Upper lobe of left lung (tissue), 6 donors: ENCODE results near the gene SLC49A3. TPM values are rescaled to one million over a fixed set of nuclear protein-coding genes. Genes with fewer than 3 reads are reported as not detected.

Experiments used
- ATAC-seq, 2 donors: fragments of 200-7000 bp; cut with Tn5 transposase; one replicate each; pipeline ENCODE4 v1.9.1; 2022; ENCODE audit warnings: mild to moderate bottlenecking in 2 of 2, moderate library complexity in 2 of 2; ENCODE audit not compliant: low FRiP score in 2 of 2
- DNase-seq, 2 donors: peaks; one replicate each; pipeline ENCODE4 v3.0.0-alpha.2; 2019 to 2020
- H3K27ac ChIP-seq, 4 donors: fragments of 200-600 bp; sonication (generic); one replicate each; pipeline ENCODE4 v1.5.1; 2016 to 2019
- H3K27me3 ChIP-seq, 4 donors: fragments of 200-600 bp; sonication (generic); one replicate each; pipeline ENCODE4 v1.5.1; 2017 to 2019
- H3K36me3 ChIP-seq, 4 donors: fragments of 200-600 bp; sonication (generic); one replicate each; pipeline ENCODE4 v1.5.1; 2016 to 2019
- H3K4me1 ChIP-seq, 4 donors: fragments of 200-600 bp; sonication (generic); one replicate each; pipeline ENCODE4 v1.5.1; 2018 to 2019
- H3K4me3 ChIP-seq, 4 donors: fragments of 200-600 bp; sonication (generic); one replicate each; pipeline ENCODE4 v1.5.1; 2017 to 2019; ENCODE audit warnings: mild to moderate bottlenecking in 2 of 4, moderate library complexity in 1 of 4
- H3K9me3 ChIP-seq, 4 donors: fragments of 200-600 bp; sonication (generic); one replicate each; pipeline ENCODE4 v1.5.1; 2018 to 2019
- CTCF ChIP-seq, 6 experiments: fragments of 450-650 bp in 4 of 6; fragments of 200-600 bp in 2 of 6; sonication (generic) in 2 of 6; IDR thresholded peaks; one replicate each; pipeline ENCODE4 v1.5.1; 2016 to 2019; ENCODE audit warnings: antibody characterized with exemption in 6 of 6
- EP300 ChIP-seq, 4 donors: sonication (generic); formaldehyde crosslinking; IDR thresholded peaks; one replicate each; pipeline ENCODE4 v1.5.1; 2017; ENCODE audit warnings: antibody characterized with exemption in 4 of 4, control low read depth in 2 of 4
- POLR2A ChIP-seq, 4 donors: fragments of 450-650 bp; IDR thresholded peaks; one replicate each; pipeline ENCODE4 v1.5.1; 2016 to 2017; ENCODE audit warnings: antibody characterized with exemption in 4 of 4, mild to moderate bottlenecking in 2 of 4
- POLR2AphosphoS5 ChIP-seq, 2 donors: sonication (generic); formaldehyde crosslinking; IDR thresholded peaks; one replicate each; pipeline ENCODE4 v1.5.1; 2017; ENCODE audit warnings: antibody characterized with exemption in 2 of 2
- WGBS, 2 donors: methylation state at CpG; one replicate each; pipeline ENCODE4 v1.1.5; 2017 to 2018; 5-methylcytosine and 5-hydroxymethylcytosine counted together
- total RNA-seq, 6 donors: library from RNA; depleted of rRNA in 4 of 6; stranded (reverse); fragments of >200 nt in 4 of 6; gene quantifications; one replicate each; pipeline versions ENCODE4 v1.1.0 to v1.2.1, GENCODE V29; 2016 to 2021
- donor health status: DM: no; HTN: no; CAD: no; lungs with moderate emphysema.
- donor health status: DM: no; HTN: yes; CAD: no; lungs with severe emphysema.

Gene SLC49A3
- total RNA-seq, 6 donors from 2014 or later: 12.2 to 65.0 (median 32.3) TPM

DNA sequence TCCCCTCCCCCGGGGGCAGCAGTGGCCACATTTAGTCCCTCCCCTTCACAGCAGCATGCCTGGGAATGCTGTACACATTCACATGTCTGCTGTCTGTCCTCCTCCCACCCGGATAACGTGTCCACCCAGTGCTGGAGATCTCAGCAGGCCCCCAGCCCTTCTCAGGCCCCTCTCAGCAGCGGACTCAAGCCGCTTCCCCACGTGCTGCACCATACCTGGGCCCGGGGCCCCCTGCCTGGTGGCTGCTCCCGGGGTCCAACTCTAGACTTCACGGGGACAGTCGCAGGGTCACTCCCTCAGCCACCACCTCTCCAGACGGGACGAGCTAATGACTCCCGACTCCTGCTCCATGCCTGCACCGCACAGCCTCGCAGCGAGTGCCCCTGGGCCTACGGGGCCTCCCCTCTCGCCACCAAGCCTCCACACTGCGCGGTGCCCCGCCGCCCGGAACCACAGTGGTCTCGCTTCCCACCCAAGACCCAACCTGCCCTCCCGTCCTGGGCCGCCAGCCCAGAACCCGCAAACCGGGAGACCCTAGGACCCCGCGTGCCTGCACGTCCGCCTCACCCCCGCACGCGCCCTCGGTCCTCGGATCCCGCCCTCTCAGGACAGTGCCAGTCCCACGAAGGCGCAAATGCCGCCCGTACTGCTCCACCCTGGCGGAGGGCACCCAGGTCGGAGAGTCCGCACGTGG lies 15.4 kb upstream of the SLC49A3 start:
- H3K9me3 ChIP-seq: no peaks in the 10 kb centered on the region
- no peak for TF ChIP-seq CTCF (IDR thresholded peaks at IDR 0.05)
- no peak for TF ChIP-seq POLR2AphosphoS5 (IDR thresholded peaks at IDR 0.05)
- TF ChIP-seq EP300 (IDR thresholded peaks at IDR 0.05): no peak
- TF ChIP-seq POLR2A (IDR thresholded peaks at IDR 0.05): no peak
- WGBS, 2 donors: 92 to 94% methylated on average over 44 to 46 of the region's 46 CpGs
- peaks cover 25 to 43% (median 31%) of the 10 kb centered on the region in 4 donors for H3K4me1 ChIP-seq
- H3K4me3 ChIP-seq: no peak overlapping the region
- no peak for ATAC-seq
- H3K36me3 ChIP-seq: no peaks in the 10 kb centered on the region
- no peak overlapping the region for H3K27ac ChIP-seq
- H3K27me3 ChIP-seq: no peaks in the 10 kb centered on the region
- peak in 1 of 2 donors; percentile 88 for DNase-seq

GRCh38 chr4:703336-704197 lies 14.6 kb upstream of the SLC49A3 start:
- Histone ChIP-seq H3K27me3 (no peaks in the 10 kb centered on the region), H3K9me3 (no peaks in the 10 kb centered on the region), H3K4me1 (peaks cover 20 to 38% (median 28%) of the 10 kb centered on the region in 4 donors), H3K4me3 (no peak overlapping the region), H3K27ac (no peak overlapping the region), H3K36me3 (no peaks in the 10 kb centered on the region)
- DNase-seq (no peak), ATAC-seq (no peak)
- 92% methylated on average over 10 of the region's 10 CpGs; no CpG with 5 or more reads in 1 of the 2 donors for WGBS, 2 donors
- no peak for TF ChIP-seq CTCF (IDR thresholded peaks at IDR 0.05)
- TF ChIP-seq POLR2AphosphoS5 (IDR thresholded peaks at IDR 0.05): no peak
- TF ChIP-seq EP300 (IDR thresholded peaks at IDR 0.05): no peak
- TF ChIP-seq POLR2A (IDR thresholded peaks at IDR 0.05): no peak

- H3K27ac ChIP-seq: no peak overlapping the region
These were observed 13.7 kb upstream of the SLC49A3 start for GRCh38 chr4:702618-703048.

GRCh38 chr4:700587-701264 lies 11.8 kb upstream of the SLC49A3 start:
- DNase-seq: peak in 1 of 2 donors; percentile 45
- H3K4me3 ChIP-seq: no peak overlapping the region
- no peaks in the 10 kb centered on the region for H3K27me3 ChIP-seq
- no peak for TF ChIP-seq CTCF (IDR thresholded peaks at IDR 0.05)
- no peak for TF ChIP-seq EP300 (IDR thresholded peaks at IDR 0.05)
- peaks cover 6 to 19% (median 6%) of the 10 kb centered on the region in 4 donors for H3K4me1 ChIP-seq
- ATAC-seq: no peak
- H3K9me3 ChIP-seq: no peaks in the 10 kb centered on the region
- no peak overlapping the region for H3K27ac ChIP-seq
- no peaks in the 10 kb centered on the region for H3K36me3 ChIP-seq
- 86 to 90% methylated on average over 12 to 16 of the region's 16 CpGs for WGBS, 2 donors

More at GRCh38 chr4:702618-703048, 13.7 kb upstream of the SLC49A3 start:
- ATAC-seq (no peak), DNase-seq (no peak)
- Histone ChIP-seq H3K4me1 (peaks cover 13 to 30% (median 18%) of the 10 kb centered on the region in 4 donors), H3K36me3 (no peaks in the 10 kb centered on the region), H3K9me3 (no peaks in the 10 kb centered on the region), H3K4me3 (no peak overlapping the region), H3K27me3 (no peaks in the 10 kb centered on the region)
- 74 to 83% methylated on average over 7 of the region's 7 CpGs for WGBS, 2 donors
- no peak for TF ChIP-seq EP300 (IDR thresholded peaks at IDR 0.05)
- no peak for TF ChIP-seq POLR2A (IDR thresholded peaks at IDR 0.05)
- TF ChIP-seq POLR2AphosphoS5 (IDR thresholded peaks at IDR 0.05): no peak
- no peak for TF ChIP-seq CTCF (IDR thresholded peaks at IDR 0.05)
